GM15510 (cell line): Measurements from ENCODE around the gene ZSCAN2.

ENCODE experiments used
- POLR2A ChIP-seq: IDR thresholded peaks from 3 replicates; pipeline ENCODE4 v1.6.1; 2011; ENCODE audit warnings: borderline replicate concordance; ENCODE audit not compliant: insufficient read length; ENCODE audit errors: extremely low read depth

ZSCAN2 gene

GRCh38 chr15:84598993-84599392, 1.8 kb upstream of the ZSCAN2 start:
- TF ChIP-seq POLR2A: no peak

- no peak for TF ChIP-seq POLR2A
Measured at GRCh38 chr15:84599906-84600305, 903 bp upstream of the ZSCAN2 start.

DNA sequence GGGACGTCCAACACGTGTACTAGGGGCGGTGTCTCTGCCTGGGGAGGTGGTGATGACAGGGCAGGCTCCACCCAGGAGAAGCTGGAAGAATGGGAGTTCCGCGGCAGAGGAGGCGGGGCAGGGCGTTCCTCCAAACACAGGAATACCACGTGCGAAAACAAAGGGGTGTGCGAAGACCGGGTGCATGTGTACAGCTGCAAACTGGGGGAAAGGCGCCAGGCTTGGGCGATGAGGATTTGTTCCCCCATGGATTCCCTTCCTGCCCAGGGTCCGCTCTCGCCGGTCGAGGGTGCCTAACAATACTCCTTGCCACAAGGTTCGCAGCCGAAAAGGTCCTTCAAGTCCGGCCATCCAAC, 500 bp upstream of the ZSCAN2 start:
- TF ChIP-seq POLR2A: no peak

- TF ChIP-seq POLR2A: no peak
Measured at GRCh38 chr15:84601555-84601838, 688 bp downstream of the ZSCAN2 start.

- no peak for TF ChIP-seq POLR2A
Measured at GRCh38 chr15:84603630-84604379, 3.0 kb downstream of the ZSCAN2 start.

- TF ChIP-seq POLR2A: no peak
Measured at GRCh38 chr15:84604826-84605553, 4.2 kb downstream of the ZSCAN2 start.

GRCh38 chr15:84605554-84605882, 4.7 kb downstream of the ZSCAN2 start:
- no peak for TF ChIP-seq POLR2A

DNA sequence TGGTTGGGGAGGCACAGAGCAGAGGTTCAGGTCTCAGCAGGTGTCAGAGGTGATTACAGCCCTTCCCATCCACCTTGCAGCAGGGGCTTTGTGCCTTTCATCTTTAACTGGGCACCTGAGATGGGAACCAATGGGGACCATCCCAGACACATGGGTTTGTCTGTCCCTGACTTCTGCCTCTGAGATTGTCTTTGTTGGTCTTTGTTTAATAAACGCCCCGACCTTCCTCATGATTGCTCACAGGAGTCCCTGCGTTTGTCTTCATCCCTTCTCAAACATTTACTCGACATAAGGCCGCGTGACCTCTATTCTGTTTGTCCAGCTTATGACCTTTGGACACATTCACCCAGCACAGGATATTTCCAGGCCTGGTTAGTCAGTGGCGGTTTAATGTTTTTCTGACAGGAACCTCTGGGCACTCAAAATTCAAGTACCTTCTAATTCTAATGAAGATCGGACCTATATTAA, 5.9 kb downstream of the ZSCAN2 start:
- TF ChIP-seq POLR2A: no peak

- no peak for TF ChIP-seq POLR2A
Measured at GRCh38 chr15:84608707-84609284, 8.0 kb downstream of the ZSCAN2 start.

DNA sequence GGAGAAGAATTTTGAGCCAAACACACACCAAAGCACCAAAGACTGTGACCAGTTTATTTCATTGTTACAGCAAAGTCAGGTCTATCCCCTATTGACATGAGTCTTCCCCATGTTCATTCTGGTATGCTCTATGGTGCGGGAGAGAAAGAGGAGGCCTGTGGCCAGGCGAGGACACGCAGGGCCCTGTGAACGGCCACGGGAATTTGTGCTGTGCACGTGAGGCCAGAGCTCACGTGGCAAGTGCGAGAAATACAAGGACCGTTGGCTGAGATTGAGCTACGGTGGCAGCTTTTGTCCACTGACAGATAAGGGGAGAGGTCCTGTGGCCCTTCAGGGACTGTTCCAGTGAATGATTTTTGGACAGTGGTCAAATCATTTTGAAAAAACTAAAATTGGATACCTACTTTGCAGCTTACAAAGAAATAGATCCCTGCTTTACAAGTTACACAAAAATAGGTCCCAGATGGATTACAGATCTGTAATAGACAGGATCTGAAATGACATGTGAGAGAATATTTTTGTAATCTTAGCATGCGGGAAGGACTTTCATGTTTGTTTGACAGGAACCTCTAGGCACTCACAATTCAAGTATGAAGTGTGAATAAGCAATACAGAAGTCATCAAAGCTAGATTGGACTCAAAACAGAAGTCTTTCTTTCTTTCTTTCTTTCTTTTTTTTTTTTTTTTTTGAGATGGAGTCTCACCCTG, 9.2 kb downstream of the ZSCAN2 start:
- TF ChIP-seq POLR2A: no peak

DNA sequence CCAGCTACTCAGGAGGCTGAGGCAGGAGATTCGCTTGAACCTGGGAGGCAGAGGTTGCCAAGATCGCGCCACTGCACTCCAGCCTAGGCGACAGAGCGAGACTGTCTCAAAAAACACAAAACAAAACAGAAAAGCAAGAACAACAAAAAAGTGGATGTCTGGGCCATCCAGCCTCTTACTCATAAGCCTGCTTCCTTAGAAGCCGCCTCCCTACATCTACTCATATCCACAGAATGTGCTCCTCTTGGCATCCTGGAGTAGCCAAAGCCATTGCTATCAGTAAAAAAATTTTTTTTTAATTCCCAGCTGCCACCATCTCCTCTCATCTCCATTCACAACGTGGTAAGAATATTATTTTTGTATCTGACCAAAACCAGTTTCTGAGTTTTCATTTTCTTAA, 10.8 kb downstream of the ZSCAN2 start:
- TF ChIP-seq POLR2A: no peak

- TF ChIP-seq POLR2A: no peak
Measured at GRCh38 chr15:84616235-84616634, 15.4 kb downstream of the ZSCAN2 start.

DNA sequence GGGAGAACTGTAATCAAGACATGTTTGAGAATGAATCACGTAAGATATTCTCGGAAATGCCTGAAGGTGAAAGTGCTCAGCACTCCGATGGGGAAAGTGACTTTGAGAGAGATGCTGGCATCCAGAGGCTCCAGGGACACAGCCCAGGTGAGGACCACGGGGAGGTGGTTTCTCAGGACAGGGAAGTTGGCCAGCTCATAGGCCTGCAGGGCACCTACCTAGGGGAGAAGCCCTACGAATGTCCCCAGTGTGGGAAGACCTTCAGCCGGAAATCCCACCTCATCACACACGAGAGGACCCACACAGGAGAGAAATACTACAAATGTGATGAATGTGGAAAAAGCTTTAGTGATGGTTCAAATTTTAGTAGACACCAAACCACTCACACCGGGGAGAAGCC, 19.8 kb downstream of the ZSCAN2 start:
- no peak for TF ChIP-seq POLR2A

- no peak for TF ChIP-seq POLR2A
Measured at GRCh38 chr15:84621358-84621979, 20.7 kb downstream of the ZSCAN2 start.

DNA sequence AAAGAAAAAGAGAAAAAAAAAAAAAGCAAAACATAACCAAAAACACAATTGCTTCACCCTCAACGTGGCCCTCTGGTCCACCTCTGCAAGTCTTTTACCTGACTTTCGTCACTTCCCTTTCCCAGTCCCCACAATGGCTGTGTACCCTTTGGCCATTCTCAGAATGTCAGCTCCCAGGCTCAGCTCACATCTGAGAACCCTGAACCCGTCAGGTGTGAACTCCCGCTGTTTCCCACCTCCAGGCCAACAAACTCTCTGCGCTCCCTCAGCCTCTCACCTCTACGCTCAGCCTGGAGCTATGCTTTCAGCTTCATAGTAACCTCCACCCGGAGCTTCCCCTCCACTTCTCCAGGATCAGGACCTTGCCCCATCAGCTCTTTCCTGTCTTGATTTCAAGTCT, 23.6 kb downstream of the ZSCAN2 start:
- TF ChIP-seq POLR2A: no peak

GRCh38 chr15:84625123-84625522, 24.3 kb downstream of the ZSCAN2 start:
- no peak for TF ChIP-seq POLR2A

GRCh38 chr15:84629033-84629432, 28.2 kb downstream of the ZSCAN2 start:
- TF ChIP-seq POLR2A: no peak
